Measurements from ENCODE around the gene RGS16. TPM values are rescaled to one million over a fixed set of nuclear protein-coding genes. Genes with fewer than 3 reads are reported as not detected.

RGS16 gene
- total and polyA plus RNA-seq, 5 experiments from 2014 or later, result 0.41 to 0.49 TPM; not detected in 3

DNA sequence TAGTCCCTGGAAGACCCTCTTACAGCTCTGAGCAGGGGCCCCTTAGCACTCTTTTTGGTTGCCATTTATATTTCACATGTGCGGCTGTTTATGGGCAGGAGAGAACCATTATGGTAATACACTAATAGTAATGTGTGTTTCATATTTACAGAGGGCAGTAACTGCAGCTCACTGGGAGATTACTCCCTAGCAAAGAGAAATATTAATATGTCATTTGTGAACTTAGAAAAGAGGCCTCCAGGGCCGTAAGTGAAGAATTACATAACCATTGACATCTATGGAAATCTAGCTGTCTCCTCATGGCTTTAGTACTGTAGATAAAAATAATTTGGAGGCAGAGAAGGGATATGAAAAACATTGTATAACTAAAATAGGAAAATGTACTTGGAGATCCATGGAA lies 23.4 kb upstream of the RGS16 start:
- ATAC-seq, result no peak
- Mint-ChIP-seq H3K36me3 (no peaks in the 10 kb centered on the region), H3K4me3 (no peak overlapping the region), H3K27ac (no peak overlapping the region), H3K4me1 (peaks cover 8 to 30% (median 21%) of the 10 kb centered on the region in 4 donors), H3K27me3 (peaks cover 5 to 30% (median 11%) of the 10 kb centered on the region in 5 donors), H3K9me3 (no peaks in the 10 kb centered on the region)
- DNase-seq, result no peak
- POLR2A ChIA-PET, result no interaction called here

- no peaks in the 10 kb centered on the region for H3K9me3 Mint-ChIP-seq
- peaks cover 1 to 26% (median 7%) of the 10 kb centered on the region in 5 donors for H3K27me3 Mint-ChIP-seq
- no peak overlapping the region for H3K27ac Mint-ChIP-seq
- POLR2A ChIA-PET, result no interaction called here
- DNase-seq, result no peak
- no peaks in the 10 kb centered on the region for H3K36me3 Mint-ChIP-seq
- peaks cover 6 to 22% (median 18%) of the 10 kb centered on the region in 4 donors for H3K4me1 Mint-ChIP-seq
- ATAC-seq, result no peak
- no peak overlapping the region for H3K4me3 Mint-ChIP-seq
These were observed 22.3 kb upstream of the RGS16 start for GRCh38 chr1:182626527-182626926.

DNA sequence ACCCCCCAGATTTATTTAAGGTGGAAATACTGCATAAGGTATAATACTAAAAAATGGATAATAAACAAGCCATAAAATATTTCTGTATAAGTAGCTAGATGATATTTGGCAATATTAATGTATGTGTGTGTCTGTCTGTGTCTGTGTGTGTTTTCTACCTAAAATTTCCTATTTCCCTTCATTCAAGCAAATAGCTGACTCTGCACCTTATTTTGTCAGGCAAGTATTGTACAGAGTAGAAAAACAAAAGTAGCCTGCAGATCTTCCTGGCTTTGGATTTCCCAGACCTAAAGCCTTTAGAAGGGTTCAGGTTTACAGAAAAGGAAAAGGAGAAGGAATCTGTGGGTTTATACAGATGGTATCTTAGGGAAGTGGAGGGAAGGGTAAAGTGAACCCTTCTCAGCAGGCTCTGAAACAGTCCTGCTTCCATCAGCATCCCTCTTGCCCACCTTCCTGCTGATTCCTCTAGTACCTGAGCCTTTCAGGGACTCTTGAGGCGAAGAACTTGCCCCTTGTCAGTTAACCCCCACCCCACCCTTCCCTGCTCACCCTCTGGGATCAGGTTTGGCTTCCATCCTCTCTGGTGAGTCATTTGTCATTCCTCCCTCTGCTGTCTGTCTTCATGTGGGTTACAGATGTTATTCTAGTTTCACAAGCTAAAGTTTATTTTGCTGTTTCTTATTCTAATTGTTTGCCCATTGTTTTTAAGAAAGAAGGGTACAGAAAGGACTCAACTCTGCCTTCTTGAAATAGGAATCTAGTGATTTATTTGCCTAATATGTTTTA lies 21.7 kb upstream of the RGS16 start:
- POLR2A ChIA-PET, result no interaction called here
- Mint-ChIP-seq H3K4me3 (no peak overlapping the region), H3K36me3 (peaks cover 0 to 3% (median 2%) of the 10 kb centered on the region in 3 donors), H3K9me3 (peaks cover 0 to 4% (median 3%) of the 10 kb centered on the region in 9 donors), H3K4me1 (peaks cover 5 to 22% (median 18%) of the 10 kb centered on the region in 4 donors), H3K27ac (no peak overlapping the region), H3K27me3 (peaks cover 1 to 25% (median 7%) of the 10 kb centered on the region in 5 donors)
- ATAC-seq (no peak), DNase-seq (no peak)

DNA sequence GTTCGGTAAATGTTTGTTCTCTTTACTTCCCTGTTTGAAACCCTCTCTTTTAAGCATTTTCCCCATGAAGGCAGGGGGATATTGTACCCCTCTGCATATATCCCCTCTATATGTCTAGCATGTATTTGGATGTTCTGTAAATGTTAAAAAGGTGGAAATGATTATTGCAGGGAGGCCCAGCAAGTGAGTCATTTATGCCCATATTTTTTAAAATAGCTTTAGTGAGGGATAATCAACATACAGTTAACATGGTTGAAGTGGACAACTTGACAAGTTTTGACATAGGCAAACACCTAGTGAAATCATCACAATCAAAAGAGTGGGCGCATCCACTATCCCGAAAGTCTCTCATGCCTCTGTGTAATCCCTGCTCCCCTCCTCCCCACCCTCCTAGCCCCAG lies 20.8 kb upstream of the RGS16 start:
- Mint-ChIP-seq H3K36me3 (peaks cover 3 to 7% (median 5%) of the 10 kb centered on the region in 3 donors), H3K9me3 (peaks cover 3 to 12% (median 8%) of the 10 kb centered on the region in 9 donors), H3K27ac (no peak overlapping the region), H3K4me3 (no peak overlapping the region), H3K27me3 (peaks cover 4 to 24% (median 7%) of the 10 kb centered on the region in 5 donors), H3K4me1 (peaks cover 4 to 16% (median 12%) of the 10 kb centered on the region in 4 donors)
- DNase-seq, result no peak
- POLR2A ChIA-PET, result no interaction called here
- ATAC-seq, result no peak

GRCh38 chr1:182624577-182624976 lies 20.4 kb upstream of the RGS16 start:
- Mint-ChIP-seq H3K27me3 (peaks cover 4 to 25% (median 4%) of the 10 kb centered on the region in 5 donors), H3K4me1 (peaks cover 2 to 11% (median 8%) of the 10 kb centered on the region in 4 donors), H3K4me3 (no peak overlapping the region), H3K9me3 (peaks cover 3 to 15% (median 8%) of the 10 kb centered on the region in 9 donors), H3K27ac (no peak overlapping the region), H3K36me3 (peaks cover 3 to 7% (median 5%) of the 10 kb centered on the region in 3 donors)
- POLR2A ChIA-PET, result no interaction called here
- ATAC-seq, result no peak
- no peak for DNase-seq

DNA sequence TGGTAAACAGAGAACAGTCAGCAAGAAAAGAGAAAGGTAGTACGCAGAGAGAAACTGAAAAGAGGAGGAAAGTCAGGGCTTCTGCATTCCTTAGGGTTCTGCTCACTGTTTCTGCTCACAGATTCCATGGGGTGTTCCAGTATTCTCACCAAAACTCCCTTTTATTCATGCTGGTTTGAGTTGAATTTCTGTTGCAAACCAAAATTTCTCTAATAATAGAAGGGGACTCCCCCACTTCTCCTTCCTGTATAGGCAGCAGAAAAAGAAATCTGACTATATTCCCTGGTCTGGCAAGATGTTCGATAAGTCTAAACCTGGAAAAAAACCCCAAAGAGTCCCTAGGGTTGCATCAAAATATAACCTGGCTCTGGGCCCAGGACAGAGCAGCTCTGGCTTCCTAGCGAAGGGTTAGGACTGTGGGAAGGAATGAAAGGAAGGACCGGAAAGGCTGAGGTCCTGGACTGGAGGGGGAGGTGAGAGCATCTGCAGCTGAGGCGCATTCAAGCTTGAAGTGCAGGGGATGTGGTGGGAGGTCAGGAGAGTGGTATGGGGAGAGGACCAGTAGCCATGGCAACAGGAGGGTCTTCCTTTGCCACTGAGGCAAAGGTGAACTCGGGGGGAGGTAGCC lies 18.8 kb upstream of the RGS16 start:
- H3K4me3 Mint-ChIP-seq, result no peak overlapping the region
- no peak for DNase-seq
- H3K9me3 Mint-ChIP-seq, result peaks cover 3 to 20% (median 10%) of the 10 kb centered on the region in 9 donors
- no peak overlapping the region for H3K27ac Mint-ChIP-seq
- H3K4me1 Mint-ChIP-seq, result peaks cover 0 to 4% (median 2%) of the 10 kb centered on the region in 4 donors
- peaks cover 6 to 41% (median 16%) of the 10 kb centered on the region in 5 donors for H3K27me3 Mint-ChIP-seq
- ATAC-seq, result no peak
- H3K36me3 Mint-ChIP-seq, result peaks cover 3 to 12% (median 5%) of the 10 kb centered on the region in 3 donors
- POLR2A ChIA-PET, result no interaction called here

GRCh38 chr1:182621906-182622305 lies 17.7 kb upstream of the RGS16 start:
- Mint-ChIP-seq H3K9me3 (peaks cover 3 to 20% (median 10%) of the 10 kb centered on the region in 9 donors), H3K27me3 (peaks cover 6 to 45% (median 26%) of the 10 kb centered on the region in 5 donors), H3K4me1 (peaks cover 0 to 10% (median 6%) of the 10 kb centered on the region in 4 donors), H3K36me3 (peaks cover 3 to 12% (median 5%) of the 10 kb centered on the region in 3 donors), H3K4me3 (peak overlapping the region in 1 of 10 donors; percentile 9), H3K27ac (no peak overlapping the region)
- POLR2A ChIA-PET, result no interaction called here
- ATAC-seq, result no peak
- DNase-seq, result no peak

GRCh38 chr1:182620924-182621585 lies 16.9 kb upstream of the RGS16 start:
- Mint-ChIP-seq H3K27me3 (peaks cover 5 to 46% (median 29%) of the 10 kb centered on the region in 5 donors), H3K4me3 (no peak overlapping the region), H3K36me3 (peaks cover 3 to 12% (median 5%) of the 10 kb centered on the region in 3 donors)

GRCh38 chr1:182617734-182618351 lies 13.7 kb upstream of the RGS16 start:
- peak overlapping the region in 1 of 10 donors; percentile 68 for H3K27ac Mint-ChIP-seq
- ATAC-seq (no peak), DNase-seq (no peak)
- POLR2A ChIA-PET, result no interaction called here
- H3K4me1 Mint-ChIP-seq, result peaks cover 8 to 40% (median 33%) of the 10 kb centered on the region in 4 donors
- peaks cover 15 to 74% (median 48%) of the 10 kb centered on the region in 5 donors for H3K27me3 Mint-ChIP-seq
- no peak overlapping the region for H3K4me3 Mint-ChIP-seq
- H3K9me3 Mint-ChIP-seq, result peaks cover 3 to 20% (median 10%) of the 10 kb centered on the region in 9 donors
- peaks cover 3 to 12% (median 5%) of the 10 kb centered on the region in 3 donors for H3K36me3 Mint-ChIP-seq

More at GRCh38 chr1:182620924-182621585, 16.9 kb upstream of the RGS16 start:
- H3K9me3 Mint-ChIP-seq, result peaks cover 3 to 20% (median 10%) of the 10 kb centered on the region in 9 donors
- H3K27ac Mint-ChIP-seq, result no peak overlapping the region
- no peak for ATAC-seq
- H3K4me1 Mint-ChIP-seq, result peaks cover 3 to 19% (median 15%) of the 10 kb centered on the region in 4 donors
- POLR2A ChIA-PET, result interaction anchor here (1.3 kb wide), 1 partner anchor 9 kb away, joined by 3 read pairs; no protein-coding TSS in a partner anchor
- DNase-seq, result no peak

- Mint-ChIP-seq H3K27ac (peak overlapping the region in 4 of 10 donors; percentile 60 to 88 (median 80)), H3K4me1 (peaks cover 8 to 40% (median 33%) of the 10 kb centered on the region in 4 donors), H3K36me3 (peaks cover 3 to 12% (median 5%) of the 10 kb centered on the region in 3 donors), H3K4me3 (peak overlapping the region in 7 of 10 donors; percentile 9 to 89 (median 37)), H3K9me3 (peaks cover 3 to 20% (median 10%) of the 10 kb centered on the region in 9 donors), H3K27me3 (peaks cover 22 to 82% (median 56%) of the 10 kb centered on the region in 5 donors)
- no peak for ATAC-seq
- POLR2A ChIA-PET, result interaction anchor here (0.6 to 1.4 kb wide), 3 partner anchors 13 to 101 kb away, joined by 3 to 4 read pairs (median 3); no protein-coding TSS in a partner anchor
- no peak for DNase-seq
These were observed 12.8 kb upstream of the RGS16 start for GRCh38 chr1:182617014-182617429.

DNA sequence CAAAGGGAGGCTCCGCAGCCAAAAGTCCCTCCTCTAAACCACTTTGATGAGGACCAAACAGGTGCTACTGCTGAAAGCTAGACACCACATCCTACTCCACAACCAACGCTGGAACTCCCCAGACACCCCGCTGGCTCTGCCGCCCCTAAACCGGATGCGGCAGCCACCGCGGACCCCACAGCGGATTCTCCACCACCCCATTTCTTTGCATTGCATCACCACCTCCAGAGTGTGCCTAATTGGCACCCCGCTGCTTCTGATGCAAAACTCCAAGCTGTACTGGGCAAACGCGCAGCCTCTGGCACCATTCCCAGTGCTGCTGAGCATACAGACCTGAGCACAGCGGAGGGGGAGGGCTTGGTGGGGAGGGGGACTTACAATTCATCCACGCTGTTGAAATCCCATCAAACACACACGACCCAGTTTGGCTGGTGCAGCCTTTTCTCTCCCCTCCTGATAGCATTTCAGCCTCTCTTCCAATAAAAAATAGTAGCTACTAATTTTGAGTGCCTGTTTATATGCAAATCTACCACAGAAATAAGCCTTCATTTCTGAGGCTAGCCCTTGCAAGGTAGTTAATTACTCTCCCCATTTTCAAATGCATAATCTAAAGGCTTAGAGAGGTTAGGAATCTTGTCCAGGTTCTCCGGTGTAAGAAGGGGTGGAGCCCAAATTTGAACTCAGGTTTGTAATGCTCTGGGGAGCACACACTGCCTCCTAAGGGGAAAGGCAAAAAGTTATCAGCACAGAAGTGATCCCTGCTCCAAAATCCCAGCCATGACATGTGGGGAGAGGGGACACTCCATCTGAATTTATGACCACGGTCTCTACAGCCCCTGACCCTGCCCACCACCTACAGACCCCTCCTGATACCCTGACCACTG lies 12.2 kb upstream of the RGS16 start:
- DNase-seq, result peak; percentile 71 to 96 (median 92)
- Mint-ChIP-seq H3K9me3 (peaks cover 3 to 20% (median 10%) of the 10 kb centered on the region in 9 donors), H3K27ac (peak overlapping the region; percentile 52 to 98 (median 84)), H3K36me3 (peaks cover 3 to 12% (median 5%) of the 10 kb centered on the region in 3 donors), H3K27me3 (peaks cover 22 to 88% (median 59%) of the 10 kb centered on the region in 5 donors), H3K4me3 (peak overlapping the region; percentile 70 to 89 (median 84)), H3K4me1 (peaks cover 8 to 40% (median 33%) of the 10 kb centered on the region in 4 donors)
- peak; percentile 91 to 94 for ATAC-seq
- POLR2A ChIA-PET, result interaction anchor here (0.6 to 2.5 kb wide), 7 partner anchors 12 to 181 kb away, joined by 3 to 8 read pairs (median 3); partner anchors contain the start of gene RGS16
